OCI-LY1 (cell line): ENCODE results near the gene PDE6B.

Experiments used
- H2AFZ ChIP-seq: fragments of 200-600 bp; sonication (generic), shearing (Covaris generic); 2 replicates; pipeline ENCODE4 v1.6.0; 2014; ENCODE audit warnings: antibody characterized with exemption, mild to moderate bottlenecking, low read length
- H3F3A ChIP-seq: fragments of 200-600 bp; sonication (generic), shearing (Covaris generic); 2 replicates; pipeline ENCODE4 v1.6.0; 2014; ENCODE audit warnings: mild to moderate bottlenecking, antibody characterized with exemption, low read length, moderate library complexity; ENCODE audit not compliant: insufficient read depth
- H3K27ac ChIP-seq: fragments of 200-600 bp; sonication (generic); 2 replicates; pipeline ENCODE4 v1.5.1; 2014; ENCODE audit warnings: low read length, mixed run types, mild to moderate bottlenecking, low read depth; ENCODE audit not compliant: poor library complexity, severe bottlenecking
- H3K27me3 ChIP-seq: fragments of 200-600 bp; sonication (generic); 2 replicates; pipeline ENCODE4 v1.6.0; 2014; ENCODE audit warnings: antibody characterized with exemption, mild to moderate bottlenecking, low read length, moderate library complexity; ENCODE audit not compliant: insufficient read depth
- H3K36me3 ChIP-seq: fragments of 200-600 bp; sonication (generic); 2 replicates; pipeline ENCODE4 v1.6.1; 2014; ENCODE audit warnings: mild to moderate bottlenecking, antibody characterized with exemption, low read length, moderate library complexity, mixed read lengths; ENCODE audit not compliant: insufficient read depth
- H3K4me1 ChIP-seq: fragments of 200-600 bp; sonication (generic); 2 replicates; pipeline ENCODE4 v1.5.1; 2014; ENCODE audit warnings: mild to moderate bottlenecking, low read length, moderate library complexity; ENCODE audit not compliant: insufficient read depth, severe bottlenecking
- H3K4me2 ChIP-seq: fragments of 200-600 bp; sonication (generic), shearing (Covaris generic); 2 replicates; pipeline ENCODE4 v1.6.1; 2014; ENCODE audit warnings: low read length
- H3K4me3 ChIP-seq: fragments of 200-600 bp; sonication (generic); 2 replicates; pipeline ENCODE4 v1.5.1; 2014; ENCODE audit warnings: low read length, low read depth, mild to moderate bottlenecking, mixed read lengths; ENCODE audit not compliant: poor library complexity, severe bottlenecking
- H3K79me2 ChIP-seq: fragments of 200-600 bp; shearing (Covaris generic); 2 replicates; pipeline ENCODE4 v1.6.1; 2016; ENCODE audit warnings: mixed run types, low read length, mixed read lengths; ENCODE audit not compliant: insufficient read depth
- H3K9ac ChIP-seq: fragments of 200-600 bp; sonication (generic), shearing (Covaris generic); 2 replicates; pipeline ENCODE4 v1.6.1; 2014; ENCODE audit warnings: mild to moderate bottlenecking, low read length, mixed read lengths
- H3K9me2 ChIP-seq: fragments of 200-600 bp; sonication (generic), shearing (Covaris generic); 2 replicates; pipeline ENCODE4 v1.6.1; 2014; ENCODE audit warnings: low read depth, mild to moderate bottlenecking, low read length, mixed read lengths
- H3K9me3 ChIP-seq: fragments of 200-600 bp; shearing (Covaris generic); 2 replicates; pipeline ENCODE4 v1.6.1; 2014; ENCODE audit warnings: low read length, mixed read lengths
- H4K20me1 ChIP-seq: fragments of 200-600 bp; sonication (generic), shearing (Covaris generic); 2 replicates; pipeline ENCODE4 v1.6.0; 2016; ENCODE audit warnings: mild to moderate bottlenecking, low read length; ENCODE audit not compliant: insufficient read depth
- CTCF ChIP-seq: fragments of 200-600 bp; sonication (generic), shearing (Covaris generic); IDR thresholded peaks from 2 replicates; pipeline ENCODE4 v1.5.1; 2017; ENCODE audit warnings: mild to moderate bottlenecking, antibody characterized with exemption, low read length, moderate library complexity, mixed read lengths
- EZH2 ChIP-seq: fragments of 200-600 bp; sonication (generic), shearing (Covaris generic); IDR thresholded peaks from 2 replicates; pipeline ENCODE4 v1.8.0; 2017; ENCODE audit warnings: borderline replicate concordance, mixed run types, mild to moderate bottlenecking, antibody characterized with exemption, low read length, moderate library complexity, mixed read lengths

The PDE6B gene

GRCh38 chr4:663438-664428 lies 38.4 kb downstream of the PDE6B start:
- Histone ChIP-seq H2AFZ (no peak overlapping the region), H3K27me3 (no peaks in the 10 kb centered on the region), H3K27ac (no peak overlapping the region), H3K4me1 (peaks cover 15% of the 10 kb centered on the region), H3K4me2 (peak overlapping the region; percentile 62), H3K9me2 (no peaks in the 10 kb centered on the region), H3K4me3 (peak overlapping the region; percentile 73), H3K9ac (peak overlapping the region; percentile 84), H3K36me3 (no peaks in the 10 kb centered on the region), H4K20me1 (no peaks in the 10 kb centered on the region), H3K9me3 (no peaks in the 10 kb centered on the region), H3F3A (no peaks in the 10 kb centered on the region), H3K79me2 (no peaks in the 10 kb centered on the region)
- peak; percentile 10; the same call in 1 of the 2 replicates for TF ChIP-seq CTCF
- TF ChIP-seq EZH2, result no peak

DNA sequence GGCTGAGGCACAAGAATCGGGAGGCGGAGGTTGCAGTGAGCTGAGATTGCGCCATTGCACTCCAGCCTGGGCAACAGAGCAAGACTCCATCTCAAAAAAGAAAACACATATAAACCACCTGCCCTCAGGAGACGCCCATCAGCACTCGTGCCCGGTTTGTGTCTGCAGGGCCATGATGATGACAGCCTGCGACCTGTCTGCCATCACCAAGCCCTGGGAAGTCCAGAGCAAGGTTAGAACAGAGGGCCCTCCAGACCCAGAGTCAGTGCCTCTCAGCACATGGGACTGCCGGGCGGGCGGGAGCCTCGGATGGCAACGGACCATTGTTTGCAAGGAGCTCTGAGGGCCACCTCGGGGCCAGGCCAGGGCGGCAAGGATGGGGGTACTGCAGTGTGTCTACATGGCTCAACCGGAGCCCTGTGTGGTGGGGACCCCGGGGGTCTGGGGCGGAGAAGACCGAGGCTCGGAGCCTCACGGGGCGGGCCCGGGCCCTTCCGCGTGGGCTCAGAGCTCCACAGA lies 39.4 kb downstream of the PDE6B start:
- Histone ChIP-seq H3K27me3 (no peaks in the 10 kb centered on the region), H3K36me3 (no peaks in the 10 kb centered on the region), H2AFZ (no peak overlapping the region), H3K4me1 (peaks cover 15% of the 10 kb centered on the region), H3K4me2 (peak overlapping the region; percentile 62; the same call in 1 of the 2 replicates), H3K9me3 (no peaks in the 10 kb centered on the region), H3K9me2 (no peaks in the 10 kb centered on the region), H3K9ac (no peak overlapping the region), H3F3A (no peaks in the 10 kb centered on the region), H3K79me2 (no peaks in the 10 kb centered on the region), H3K4me3 (peak overlapping the region; percentile 73), H4K20me1 (no peaks in the 10 kb centered on the region), H3K27ac (no peak overlapping the region)
- TF ChIP-seq CTCF (no peak), EZH2 (no peak)

DNA sequence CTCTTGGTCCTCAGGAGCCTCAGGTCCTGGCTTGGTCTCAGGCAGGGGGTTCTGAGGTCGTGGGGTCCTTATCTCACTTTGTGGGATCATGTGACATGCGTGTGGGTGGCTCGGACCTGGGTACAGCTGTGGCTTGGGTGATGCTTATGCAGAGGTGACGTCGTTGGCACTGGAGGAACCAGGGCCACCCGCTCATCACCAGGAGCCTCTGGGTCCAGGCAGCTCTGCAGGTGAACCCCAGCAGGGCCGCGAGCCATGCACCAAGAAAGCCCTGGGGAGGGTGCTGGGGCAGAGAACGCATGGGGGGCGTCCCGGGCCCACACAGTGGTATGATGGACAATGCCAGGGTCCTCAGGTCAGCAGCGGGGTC lies 40.0 kb downstream of the PDE6B start:
- TF ChIP-seq CTCF, result no peak
- H3K27me3 ChIP-seq, result no peaks in the 10 kb centered on the region
- no peak overlapping the region for H2AFZ ChIP-seq
- H3K4me2 ChIP-seq, result peak overlapping the region; percentile 62; the same call in 1 of the 2 replicates
- H3K9me3 ChIP-seq, result no peaks in the 10 kb centered on the region
- no peaks in the 10 kb centered on the region for H3K36me3 ChIP-seq
- H4K20me1 ChIP-seq, result no peaks in the 10 kb centered on the region
- H3K27ac ChIP-seq, result no peak overlapping the region
- H3K4me1 ChIP-seq, result peaks cover 15% of the 10 kb centered on the region
- H3F3A ChIP-seq, result no peaks in the 10 kb centered on the region
- no peak overlapping the region for H3K4me3 ChIP-seq
- no peaks in the 10 kb centered on the region for H3K79me2 ChIP-seq
- no peak overlapping the region for H3K9ac ChIP-seq
- H3K9me2 ChIP-seq, result no peaks in the 10 kb centered on the region
